ENCODE data around the gene LRPAP1.
"Not testable (repeated sequence)": the region's sequence is repeated elsewhere in the genome, so short reads cannot be mapped to it uniquely, and the experiment has no call there.

Gene LRPAP1

DNA sequence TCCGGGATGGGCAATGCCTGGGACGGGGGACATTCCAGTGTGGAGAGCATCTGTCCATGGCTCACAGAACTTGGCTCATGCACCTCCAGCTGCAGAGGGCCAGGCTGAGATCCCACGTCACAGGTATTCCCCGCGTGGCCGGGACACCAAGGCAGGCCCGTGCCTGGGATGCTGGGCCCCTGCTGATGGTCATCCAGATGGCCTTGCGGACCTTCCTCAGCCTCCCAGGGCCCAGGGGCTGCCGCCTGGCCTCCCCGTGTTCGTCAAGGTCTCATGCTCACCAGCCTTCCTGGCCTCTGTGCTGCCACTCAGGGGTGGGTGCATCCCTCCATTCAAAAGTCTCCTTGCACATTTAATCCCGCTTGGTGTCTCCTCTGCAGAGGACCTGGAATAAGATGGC, 40.9 kb upstream of the LRPAP1 start:
- no peak overlapping the region for H3K27ac ChIP-seq (ENCODE audit: low read length)
- H3K36me3 ChIP-seq (ENCODE audit: control insufficient read depth in 1 of 2, insufficient read depth in 2 of 2, low read length in 2 of 2) = no peaks in the 10 kb centered on the region
- no peak overlapping the region for H3K4me3 ChIP-seq (ENCODE audit: low read depth in 1 of 2, low read length in 2 of 2)
- H3K27me3 ChIP-seq (ENCODE audit: low read depth, low read length) = no peaks in the 10 kb centered on the region
- H3K4me1 ChIP-seq (ENCODE audit: control insufficient read depth in 1 of 2, insufficient read depth in 2 of 2, low read length in 2 of 2) = no peaks in the 10 kb centered on the region
- no peaks in the 10 kb centered on the region for H3K9me3 ChIP-seq (ENCODE audit: control insufficient read depth in 1 of 2, low read length in 2 of 2)

DNA sequence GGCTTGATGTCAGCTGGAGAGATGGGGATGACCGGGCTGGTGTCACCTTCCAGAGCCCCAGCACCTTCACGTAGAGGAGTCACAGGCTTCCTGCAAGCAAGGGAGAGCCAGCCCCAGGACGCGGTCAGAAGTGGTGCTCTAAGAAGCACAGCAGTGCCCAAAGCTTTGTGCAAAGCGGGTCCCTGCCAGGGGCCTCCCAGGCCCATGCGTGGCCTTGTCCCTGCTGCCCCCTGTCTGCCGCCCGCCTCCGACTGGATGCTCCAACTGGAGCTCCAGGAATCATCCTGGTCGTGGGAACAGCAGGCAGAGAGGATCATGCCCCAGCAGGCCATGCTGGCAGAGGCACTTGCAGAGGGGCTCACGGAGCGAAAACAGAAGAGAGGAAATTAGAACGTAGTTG, 40.1 kb upstream of the LRPAP1 start:
- H3K27ac ChIP-seq (ENCODE audit: low read length) = no peak overlapping the region
- H3K4me1 ChIP-seq (ENCODE audit: control insufficient read depth in 1 of 2, insufficient read depth in 2 of 2, low read length in 2 of 2) = no peaks in the 10 kb centered on the region
- H3K36me3 ChIP-seq (ENCODE audit: control insufficient read depth in 1 of 2, insufficient read depth in 2 of 2, low read length in 2 of 2) = no peaks in the 10 kb centered on the region
- no peaks in the 10 kb centered on the region for H3K9me3 ChIP-seq (ENCODE audit: control insufficient read depth in 1 of 2, low read length in 2 of 2)
- H3K4me3 ChIP-seq (ENCODE audit: low read depth in 1 of 2, low read length in 2 of 2) = no peak overlapping the region
- H3K27me3 ChIP-seq (ENCODE audit: low read depth, low read length) = no peaks in the 10 kb centered on the region

DNA sequence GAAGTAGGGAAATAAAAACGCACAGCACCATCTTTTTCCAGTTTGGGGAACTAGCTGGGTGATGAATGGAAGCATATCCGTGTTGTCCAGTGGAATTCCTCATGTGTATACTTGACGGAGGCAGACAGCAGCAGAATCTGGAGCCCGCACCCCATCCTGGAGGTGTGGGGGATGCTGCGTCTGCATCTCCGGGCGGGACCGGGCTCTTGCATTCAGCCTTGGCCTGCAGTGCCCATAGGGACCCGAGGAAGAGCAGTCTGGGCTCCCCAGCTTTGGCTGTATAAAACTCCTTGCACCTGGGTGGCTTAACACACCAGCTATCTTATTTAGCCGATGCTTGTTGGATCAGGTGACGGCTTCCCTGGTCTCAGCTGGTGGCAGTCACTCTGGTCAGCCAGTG, 39.7 kb upstream of the LRPAP1 start:
- Histone ChIP-seq H3K4me1 (ENCODE audit: control insufficient read depth in 1 of 2, insufficient read depth in 2 of 2, low read length in 2 of 2) (no peaks in the 10 kb centered on the region), H3K27me3 (ENCODE audit: low read depth, low read length) (no peaks in the 10 kb centered on the region), H3K9me3 (ENCODE audit: control insufficient read depth in 1 of 2, low read length in 2 of 2) (no peaks in the 10 kb centered on the region), H3K4me3 (ENCODE audit: low read depth in 1 of 2, low read length in 2 of 2) (no peak overlapping the region), H3K36me3 (ENCODE audit: control insufficient read depth in 1 of 2, insufficient read depth in 2 of 2, low read length in 2 of 2) (no peaks in the 10 kb centered on the region), H3K27ac (ENCODE audit: low read length) (no peak overlapping the region)

DNA sequence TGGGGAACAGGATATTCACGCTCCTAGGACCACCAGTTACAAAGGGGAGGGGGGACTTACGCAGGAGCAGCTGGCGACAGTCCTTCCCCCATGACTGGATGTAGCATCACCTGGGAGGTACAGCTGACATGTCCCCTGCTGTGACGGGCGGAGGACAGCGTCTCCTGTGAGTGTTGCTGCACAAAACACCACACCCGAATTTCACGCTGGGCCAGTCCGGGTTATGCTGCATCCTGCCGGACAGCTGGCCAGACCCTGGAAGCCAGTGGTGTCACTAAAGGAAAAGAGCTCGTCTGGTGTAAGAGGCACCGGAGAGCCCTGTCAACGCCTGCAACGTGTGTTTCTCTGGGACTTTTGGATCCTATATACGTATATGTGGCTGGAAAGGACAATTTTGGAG, 38.7 kb upstream of the LRPAP1 start:
- not testable (repeated sequence) for H3K36me3 ChIP-seq (ENCODE audit: control insufficient read depth in 1 of 2, insufficient read depth in 2 of 2, low read length in 2 of 2); H3K27me3 ChIP-seq (ENCODE audit: low read depth, low read length); H3K4me1 ChIP-seq (ENCODE audit: control insufficient read depth in 1 of 2, insufficient read depth in 2 of 2, low read length in 2 of 2); H3K9me3 ChIP-seq (ENCODE audit: control insufficient read depth in 1 of 2, low read length in 2 of 2); H3K27ac ChIP-seq (ENCODE audit: low read length); H3K4me3 ChIP-seq (ENCODE audit: low read depth in 1 of 2, low read length in 2 of 2)

DNA sequence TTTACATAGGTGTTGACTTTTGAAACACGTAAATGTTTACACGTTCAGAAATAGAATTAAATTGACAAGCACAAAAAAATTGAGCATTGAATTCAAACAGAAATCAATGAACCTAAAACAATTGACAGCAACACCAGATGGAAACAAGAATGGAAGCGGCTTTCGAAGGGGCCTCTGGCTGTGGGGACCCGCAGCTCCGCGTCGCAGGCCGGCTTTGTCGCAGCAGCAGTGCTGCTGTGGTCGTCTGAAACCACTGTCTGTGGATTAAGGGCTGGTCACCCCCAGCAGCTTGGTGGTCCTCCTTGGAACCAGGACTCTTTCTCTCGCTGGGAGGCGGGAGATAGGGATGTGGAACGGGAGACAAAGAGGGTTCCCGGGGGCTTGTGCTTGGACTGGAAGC, 37.4 kb upstream of the LRPAP1 start:
- H3K27me3 ChIP-seq (ENCODE audit: low read depth, low read length); H3K27ac ChIP-seq (ENCODE audit: low read length); H3K9me3 ChIP-seq (ENCODE audit: control insufficient read depth in 1 of 2, low read length in 2 of 2); H3K4me1 ChIP-seq (ENCODE audit: control insufficient read depth in 1 of 2, insufficient read depth in 2 of 2, low read length in 2 of 2); H3K4me3 ChIP-seq (ENCODE audit: low read depth in 1 of 2, low read length in 2 of 2); H3K36me3 ChIP-seq (ENCODE audit: control insufficient read depth in 1 of 2, insufficient read depth in 2 of 2, low read length in 2 of 2): not testable (repeated sequence)

DNA sequence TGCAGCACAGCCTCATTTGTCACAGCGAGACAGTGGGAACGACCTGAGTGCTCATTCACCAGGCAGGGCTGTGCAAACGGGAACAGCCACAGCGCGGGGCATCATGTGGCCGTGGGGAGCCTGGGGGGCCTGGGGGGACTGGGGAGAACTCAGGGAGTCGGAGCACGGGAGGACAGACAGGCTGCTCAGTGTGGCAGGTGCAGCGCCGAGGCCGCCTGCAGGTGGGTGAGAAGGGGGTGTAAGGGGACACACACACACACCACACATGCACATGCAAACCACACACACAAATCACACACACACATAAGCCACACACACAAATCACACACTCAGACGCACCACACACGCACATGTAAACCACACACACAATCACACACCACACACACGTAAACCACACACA, 34.5 kb upstream of the LRPAP1 start:
- not testable (repeated sequence) for H3K27ac ChIP-seq (ENCODE audit: low read length)

DNA sequence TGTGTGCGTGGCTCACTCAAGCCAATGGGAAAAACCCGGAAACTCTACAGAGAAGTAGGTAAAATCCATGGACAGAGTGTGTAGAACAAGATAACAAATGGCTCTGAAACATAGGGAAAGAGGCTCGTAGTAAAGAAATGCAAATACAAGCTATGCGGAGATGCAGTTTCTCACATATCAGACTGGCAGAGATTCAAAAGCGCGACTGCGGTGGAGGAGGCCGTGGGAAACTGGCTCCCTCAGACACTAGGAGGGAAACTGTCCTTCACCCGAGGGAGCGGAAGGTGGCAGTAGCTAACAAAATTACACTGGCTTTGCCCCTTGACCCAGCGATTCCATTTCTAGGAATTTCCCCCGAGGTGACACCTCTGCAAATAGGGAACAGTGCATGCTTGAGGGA, 34.1 kb upstream of the LRPAP1 start:
- not testable (repeated sequence) for H3K27ac ChIP-seq (ENCODE audit: low read length); H3K4me3 ChIP-seq (ENCODE audit: low read depth in 1 of 2, low read length in 2 of 2); H3K27me3 ChIP-seq (ENCODE audit: low read depth, low read length); H3K4me1 ChIP-seq (ENCODE audit: control insufficient read depth in 1 of 2, insufficient read depth in 2 of 2, low read length in 2 of 2); H3K36me3 ChIP-seq (ENCODE audit: control insufficient read depth in 1 of 2, insufficient read depth in 2 of 2, low read length in 2 of 2); H3K9me3 ChIP-seq (ENCODE audit: control insufficient read depth in 1 of 2, low read length in 2 of 2)

More for the DNA sequence above, 34.5 kb upstream of the LRPAP1 start:
- not testable (repeated sequence) for H3K27me3 ChIP-seq (ENCODE audit: low read depth, low read length); H3K36me3 ChIP-seq (ENCODE audit: control insufficient read depth in 1 of 2, insufficient read depth in 2 of 2, low read length in 2 of 2); H3K9me3 ChIP-seq (ENCODE audit: control insufficient read depth in 1 of 2, low read length in 2 of 2); H3K4me1 ChIP-seq (ENCODE audit: control insufficient read depth in 1 of 2, insufficient read depth in 2 of 2, low read length in 2 of 2); H3K4me3 ChIP-seq (ENCODE audit: low read depth in 1 of 2, low read length in 2 of 2)

DNA sequence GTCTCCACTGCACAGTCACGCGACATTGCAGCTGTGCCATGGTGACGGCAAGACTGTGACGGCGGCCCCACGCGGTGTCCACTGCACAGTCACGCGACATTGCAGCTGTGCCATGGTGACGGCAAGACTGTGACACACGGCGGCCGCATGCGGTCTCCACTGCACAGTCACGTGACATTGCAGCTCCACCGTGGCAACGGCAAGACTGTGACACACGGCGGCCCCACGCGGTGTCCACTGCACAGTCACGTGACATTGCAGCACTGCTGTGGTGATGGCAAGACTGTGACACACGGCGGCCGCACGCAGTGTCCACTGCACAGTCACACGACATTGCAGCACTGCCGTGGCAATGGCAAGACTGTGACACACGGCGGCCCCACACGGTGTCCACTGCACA, 32.7 kb upstream of the LRPAP1 start:
- H3K9me3 ChIP-seq (ENCODE audit: control insufficient read depth in 1 of 2, low read length in 2 of 2); H3K4me3 ChIP-seq (ENCODE audit: low read depth in 1 of 2, low read length in 2 of 2): not testable (repeated sequence)

DNA sequence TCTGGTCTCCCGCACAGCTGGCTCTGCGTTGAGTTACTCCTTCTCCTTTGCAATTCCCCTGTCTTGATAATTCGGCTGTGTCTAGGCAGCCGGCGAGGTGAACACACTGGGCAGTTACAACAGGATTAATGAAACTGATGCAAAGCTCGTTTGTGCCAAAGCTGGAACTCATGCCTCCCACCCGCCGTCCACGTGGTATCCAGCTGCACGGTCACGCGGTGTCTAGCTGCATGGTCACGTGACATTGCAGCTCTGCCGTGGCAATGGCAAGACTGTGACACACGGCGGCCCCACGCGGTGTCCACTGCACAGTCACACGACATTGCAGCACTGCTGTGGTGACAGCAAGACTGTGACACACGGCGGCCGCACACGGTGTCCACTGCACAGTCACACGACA, 31.2 kb upstream of the LRPAP1 start:
- no peak overlapping the region for H3K4me3 ChIP-seq (ENCODE audit: low read depth in 1 of 2, low read length in 2 of 2)
- no peaks in the 10 kb centered on the region for H3K9me3 ChIP-seq (ENCODE audit: control insufficient read depth in 1 of 2, low read length in 2 of 2)
- H3K4me1 ChIP-seq (ENCODE audit: control insufficient read depth in 1 of 2, insufficient read depth in 2 of 2, low read length in 2 of 2) = no peaks in the 10 kb centered on the region
- no peaks in the 10 kb centered on the region for H3K27me3 ChIP-seq (ENCODE audit: low read depth, low read length)
- no peaks in the 10 kb centered on the region for H3K36me3 ChIP-seq (ENCODE audit: control insufficient read depth in 1 of 2, insufficient read depth in 2 of 2, low read length in 2 of 2)
- H3K27ac ChIP-seq (ENCODE audit: low read length) = no peak overlapping the region

More for the DNA sequence above, 32.7 kb upstream of the LRPAP1 start:
- H3K27ac ChIP-seq (ENCODE audit: low read length); H3K36me3 ChIP-seq (ENCODE audit: control insufficient read depth in 1 of 2, insufficient read depth in 2 of 2, low read length in 2 of 2); H3K4me1 ChIP-seq (ENCODE audit: control insufficient read depth in 1 of 2, insufficient read depth in 2 of 2, low read length in 2 of 2); H3K27me3 ChIP-seq (ENCODE audit: low read depth, low read length): not testable (repeated sequence)

DNA sequence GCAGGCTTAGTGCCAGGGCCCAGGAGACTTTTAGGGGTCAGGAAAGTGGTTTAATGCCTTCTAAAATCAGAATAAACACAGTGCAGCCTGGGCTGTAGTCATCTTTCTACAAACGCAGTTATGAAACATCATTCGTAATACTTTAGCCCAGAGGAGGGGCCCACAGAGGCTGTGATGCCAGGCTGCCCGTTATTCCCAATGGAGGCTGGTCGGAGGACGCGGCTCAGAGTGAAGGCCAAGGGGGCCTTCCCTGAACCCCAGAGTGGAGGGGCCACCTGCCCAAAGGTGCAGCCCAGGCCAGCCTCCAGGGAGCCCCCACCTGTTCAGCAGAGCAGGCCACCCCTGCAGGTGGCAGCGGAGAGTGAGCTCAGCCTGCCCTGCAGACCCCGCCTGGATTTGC, 29.9 kb upstream of the LRPAP1 start:
- H3K27ac ChIP-seq (ENCODE audit: low read length); H3K36me3 ChIP-seq (ENCODE audit: control insufficient read depth in 1 of 2, insufficient read depth in 2 of 2, low read length in 2 of 2); H3K9me3 ChIP-seq (ENCODE audit: control insufficient read depth in 1 of 2, low read length in 2 of 2); H3K27me3 ChIP-seq (ENCODE audit: low read depth, low read length); H3K4me1 ChIP-seq (ENCODE audit: control insufficient read depth in 1 of 2, insufficient read depth in 2 of 2, low read length in 2 of 2); H3K4me3 ChIP-seq (ENCODE audit: low read depth in 1 of 2, low read length in 2 of 2): not testable (repeated sequence)

DNA sequence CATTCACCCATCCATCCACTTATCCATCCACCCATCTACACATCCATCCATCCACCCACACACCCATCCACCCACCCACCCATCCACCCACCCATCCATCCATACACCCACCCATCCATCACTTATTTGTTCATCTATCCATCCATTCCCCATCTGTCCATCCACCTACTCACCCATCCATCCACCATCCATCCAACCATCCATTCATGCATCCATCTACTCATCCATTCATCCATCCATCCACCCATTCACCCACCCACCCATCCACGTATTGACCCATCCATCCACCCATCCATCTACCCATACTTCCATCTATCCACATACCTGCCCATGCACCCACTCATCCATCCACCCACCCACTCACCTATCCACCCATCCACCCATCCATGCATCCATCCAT, 28.2 kb upstream of the LRPAP1 start:
- not testable (repeated sequence) for H3K27ac ChIP-seq (ENCODE audit: low read length); H3K9me3 ChIP-seq (ENCODE audit: control insufficient read depth in 1 of 2, low read length in 2 of 2); H3K4me3 ChIP-seq (ENCODE audit: low read depth in 1 of 2, low read length in 2 of 2); H3K27me3 ChIP-seq (ENCODE audit: low read depth, low read length); H3K4me1 ChIP-seq (ENCODE audit: control insufficient read depth in 1 of 2, insufficient read depth in 2 of 2, low read length in 2 of 2); H3K36me3 ChIP-seq (ENCODE audit: control insufficient read depth in 1 of 2, insufficient read depth in 2 of 2, low read length in 2 of 2)

DNA sequence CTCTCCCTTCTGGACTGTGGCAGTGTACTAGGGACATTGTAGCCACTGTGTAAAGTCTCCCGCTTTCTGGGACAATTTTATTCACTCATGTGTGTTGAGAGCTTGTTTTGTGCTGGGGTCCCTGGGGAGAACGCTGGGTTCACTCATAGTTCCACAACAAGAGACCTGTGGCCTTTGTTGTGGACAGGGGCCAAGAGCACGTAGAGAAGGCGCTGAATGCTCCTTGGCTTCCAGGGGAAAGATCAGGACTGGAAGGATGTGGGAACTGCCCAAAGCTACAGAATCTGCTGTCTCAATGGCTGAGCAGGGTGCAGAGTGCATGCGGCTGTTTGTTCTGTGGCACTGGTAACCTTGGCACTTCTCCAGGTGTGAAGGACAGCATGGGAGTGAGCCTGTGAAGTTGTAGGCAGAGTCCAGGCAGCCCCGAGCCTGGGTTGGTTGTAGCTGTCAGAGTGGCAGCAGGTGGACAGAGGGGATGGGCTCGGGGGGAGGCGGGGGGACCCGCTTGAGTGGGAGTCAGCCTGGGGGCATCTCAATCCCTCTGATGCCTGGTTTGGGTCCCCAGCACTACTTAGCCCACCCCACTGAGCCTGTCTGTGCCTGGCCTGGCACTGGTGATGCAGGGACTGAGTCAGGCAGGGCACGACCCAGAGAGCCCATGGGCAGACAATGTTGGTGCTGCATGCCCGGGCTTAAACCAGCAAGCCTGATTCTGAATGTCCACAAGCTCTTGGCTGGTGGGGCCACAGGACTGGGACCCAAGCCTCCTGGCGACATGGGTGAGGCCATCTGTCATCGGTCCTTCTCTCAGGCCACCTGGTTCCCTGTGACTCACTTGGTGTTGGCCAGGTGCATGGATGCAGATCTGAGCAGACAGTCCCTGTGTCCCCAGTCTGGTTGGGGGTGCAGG, 27.4 kb upstream of the LRPAP1 start:
- H3K4me1 ChIP-seq (ENCODE audit: control insufficient read depth in 1 of 2, insufficient read depth in 2 of 2, low read length in 2 of 2); H3K9me3 ChIP-seq (ENCODE audit: control insufficient read depth in 1 of 2, low read length in 2 of 2); H3K36me3 ChIP-seq (ENCODE audit: control insufficient read depth in 1 of 2, insufficient read depth in 2 of 2, low read length in 2 of 2); H3K4me3 ChIP-seq (ENCODE audit: low read depth in 1 of 2, low read length in 2 of 2); H3K27me3 ChIP-seq (ENCODE audit: low read depth, low read length); H3K27ac ChIP-seq (ENCODE audit: low read length): not testable (repeated sequence)
